GM19467 (cell line): ENCODE results near the gene CERT1.

Source experiments
- ATAC-seq: cut with Tn5 transposase; IDR thresholded peaks from one replicate; pipeline ENCODE4 v1.9.1; 2021; ENCODE audit warnings: mild to moderate bottlenecking, moderate library complexity; ENCODE audit not compliant: unreplicated experiment

CERT1 gene

GRCh38 chr5:75473463-75473862 is 38.0 kb downstream of the CERT1 start:
- ATAC-seq, result no peak

GRCh38 chr5:75472973-75473372 is 38.5 kb downstream of the CERT1 start:
- ATAC-seq, result no peak

GRCh38 chr5:75471193-75471592 is 40.2 kb downstream of the CERT1 start:
- no peak for ATAC-seq

GRCh38 chr5:75469017-75469416 is 42.4 kb downstream of the CERT1 start:
- ATAC-seq, result no peak

- no peak for ATAC-seq
Measured at GRCh38 chr5:75468593-75468992, 42.8 kb downstream of the CERT1 start.

- no peak for ATAC-seq
Measured at GRCh38 chr5:75466006-75466716, 45.3 kb downstream of the CERT1 start.

- ATAC-seq, result no peak
Measured at GRCh38 chr5:75465480-75465879, 45.9 kb downstream of the CERT1 start.

GRCh38 chr5:75463726-75464125 is 47.7 kb downstream of the CERT1 start:
- no peak for ATAC-seq

- no peak for ATAC-seq
Measured at GRCh38 chr5:75461679-75462078, 49.8 kb downstream of the CERT1 start.

GRCh38 chr5:75460942-75461610 is 50.4 kb downstream of the CERT1 start:
- peak; percentile 69 for ATAC-seq

- ATAC-seq, result no peak
Measured at GRCh38 chr5:75460532-75460931, 50.9 kb downstream of the CERT1 start.

- no peak for ATAC-seq
Measured at GRCh38 chr5:75457691-75458090, 53.7 kb downstream of the CERT1 start.

GRCh38 chr5:75457161-75457560 is 54.3 kb downstream of the CERT1 start:
- ATAC-seq, result no peak

- no peak for ATAC-seq
Measured at GRCh38 chr5:75450069-75450468, 61.4 kb downstream of the CERT1 start.

- no peak for ATAC-seq
Measured at GRCh38 chr5:75446068-75446467, 65.4 kb downstream of the CERT1 start.

GRCh38 chr5:75441560-75441959 is 69.9 kb downstream of the CERT1 start:
- ATAC-seq, result no peak

GRCh38 chr5:75439276-75439675 is 72.2 kb downstream of the CERT1 start:
- ATAC-seq, result no peak

- ATAC-seq, result no peak
Measured at GRCh38 chr5:75438722-75439121, 72.7 kb downstream of the CERT1 start.

GRCh38 chr5:75435096-75435495 is 76.3 kb downstream of the CERT1 start:
- no peak for ATAC-seq

GRCh38 chr5:75433814-75434506 is 77.5 kb downstream of the CERT1 start:
- ATAC-seq, result no peak

GRCh38 chr5:75414241-75414640 is 97.2 kb downstream of the CERT1 start:
- no peak for ATAC-seq
